Medulla oblongata (tissue), 1 donor: ENCODE results near the gene ZNRF3.
"Not testable (repeated sequence)": the region's sequence is repeated elsewhere in the genome, so short reads cannot be mapped to it uniquely, and the experiment has no call there.

Source experiments
- DNase-seq: peaks from one replicate; pipeline ENCODE4 v3.0.0-alpha.2; 2015; ENCODE audit errors: extremely low spot score

ZNRF3 gene

GRCh38 chr22:29005754-29006153 is 122.4 kb downstream of the ZNRF3 start:
- not testable (repeated sequence) for DNase-seq

GRCh38 chr22:29006346-29006745 is 123.0 kb downstream of the ZNRF3 start:
- no peak for DNase-seq

DNA sequence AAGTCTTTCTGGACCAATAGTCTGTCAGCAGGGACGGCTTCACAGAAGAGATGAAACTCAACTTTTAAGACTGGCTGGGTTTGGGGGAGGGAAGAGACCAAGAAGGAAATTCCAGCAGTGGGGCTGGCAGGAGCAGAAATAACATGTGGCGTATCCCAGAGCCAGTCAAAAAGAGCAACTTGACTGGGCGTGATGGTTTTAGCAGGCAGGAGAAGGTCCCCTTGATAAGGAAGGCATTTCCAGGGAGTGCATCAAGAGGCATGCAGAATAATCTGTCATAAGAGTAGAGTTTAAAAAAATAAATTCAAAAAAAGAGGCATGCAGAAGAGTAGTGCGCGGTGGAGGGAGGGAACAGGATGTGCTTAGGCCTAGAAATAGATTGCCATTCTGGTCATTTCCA is 125.8 kb downstream of the ZNRF3 start:
- no peak for DNase-seq

- peak; percentile 60 for DNase-seq
These were observed 128.1 kb downstream of the ZNRF3 start for GRCh38 chr22:29011240-29012100.

DNA sequence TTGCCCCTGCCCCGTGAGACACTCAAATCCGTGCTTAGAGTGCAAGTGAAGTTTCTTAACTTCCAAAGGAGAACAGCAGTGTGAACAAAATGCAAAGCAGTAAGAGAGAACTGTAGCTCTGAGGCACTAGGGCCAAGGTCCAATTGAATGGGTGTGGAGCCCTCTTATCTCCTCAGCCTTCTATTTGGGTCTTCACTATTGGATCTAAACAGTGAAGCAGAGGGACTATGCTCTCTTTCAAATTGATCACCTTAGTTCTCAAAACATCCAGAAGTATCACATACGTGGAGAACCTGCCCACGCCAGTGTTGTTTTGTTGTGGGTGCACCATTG is 128.7 kb downstream of the ZNRF3 start:
- peak; percentile 31 for DNase-seq

DNA sequence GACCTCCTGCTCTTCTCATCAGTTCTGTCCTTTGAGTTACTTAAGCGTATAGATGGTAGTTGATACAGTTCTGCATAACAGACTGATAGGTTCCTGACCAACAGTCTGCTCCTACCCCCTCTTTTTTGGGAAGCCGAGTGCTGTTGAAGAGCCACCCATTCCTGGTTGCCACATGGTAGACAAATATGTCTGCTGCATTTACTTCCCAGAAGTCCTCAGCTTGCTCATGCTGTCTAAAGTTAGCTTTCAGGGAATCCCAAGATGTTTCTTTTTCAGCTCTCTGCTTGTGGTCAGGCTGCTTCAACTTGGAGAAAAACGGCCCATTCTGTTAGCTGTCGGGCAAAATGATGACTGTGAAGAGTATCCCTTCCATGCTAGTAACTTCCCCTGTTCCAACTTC is 129.6 kb downstream of the ZNRF3 start:
- no peak for DNase-seq

- DNase-seq = no peak
These were observed 130.9 kb downstream of the ZNRF3 start for GRCh38 chr22:29014293-29014692.

DNA sequence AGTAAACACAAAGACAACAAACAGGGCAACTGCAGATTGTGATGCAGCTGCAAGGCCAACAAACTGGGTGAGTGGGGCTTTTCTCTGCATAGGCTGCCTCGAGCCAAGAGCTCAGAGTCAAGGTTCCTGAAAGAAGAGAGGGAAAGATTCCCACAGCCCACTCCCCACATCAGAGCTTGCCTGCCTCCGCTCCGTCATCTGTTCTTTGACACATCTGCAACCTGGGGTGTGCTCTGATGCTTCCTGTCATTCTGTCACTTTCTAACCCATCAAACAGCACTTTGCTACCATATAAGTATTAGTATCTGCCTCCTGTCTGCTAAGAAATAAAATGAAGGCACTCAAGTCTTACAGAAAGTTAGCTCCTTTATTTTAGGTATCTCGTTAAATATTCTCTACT is 131.4 kb downstream of the ZNRF3 start:
- DNase-seq = no peak

DNA sequence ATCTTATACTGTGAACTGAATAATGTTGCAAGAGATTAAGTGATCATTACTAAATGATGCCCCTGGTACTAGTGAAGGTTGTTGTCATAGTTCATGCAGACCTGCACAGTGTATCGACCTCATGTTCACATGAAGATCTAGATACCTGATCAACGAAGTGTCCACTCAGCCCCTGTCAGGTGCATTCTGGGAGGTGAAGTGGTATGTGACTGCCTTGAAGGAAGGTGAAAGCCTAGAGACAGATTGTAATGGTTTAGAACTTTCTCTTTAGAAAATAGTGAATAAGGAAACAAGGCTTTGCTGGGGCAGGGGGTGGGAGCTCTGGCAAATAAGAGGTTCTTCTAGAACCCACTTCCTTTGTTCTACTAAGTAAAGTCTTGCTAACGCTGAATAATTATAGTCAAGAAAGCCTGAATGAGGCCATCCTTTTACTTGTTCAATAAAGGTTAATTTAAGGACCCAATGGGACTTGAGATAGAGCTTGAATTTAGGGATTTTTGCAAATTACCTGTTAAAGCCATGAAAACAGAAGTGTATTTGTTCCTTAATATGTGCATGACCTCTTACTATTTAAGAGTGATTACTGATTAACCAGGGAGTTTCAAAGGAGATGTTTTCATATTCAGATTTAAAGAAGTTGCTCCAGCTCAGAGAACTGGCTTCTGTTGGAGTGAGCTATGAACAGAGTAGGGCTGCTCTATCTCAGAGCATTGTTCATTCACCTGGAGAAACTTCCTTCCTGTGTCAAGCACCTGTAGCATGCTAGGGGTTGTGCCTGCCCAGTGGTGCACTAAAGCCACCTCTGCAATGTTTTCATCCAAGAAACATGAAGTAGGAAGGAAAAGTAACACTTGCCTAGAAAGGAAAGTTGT is 132.9 kb downstream of the ZNRF3 start:
- no peak for DNase-seq

GRCh38 chr22:29018293-29019189 is 135.2 kb downstream of the ZNRF3 start:
- no peak for DNase-seq

DNA sequence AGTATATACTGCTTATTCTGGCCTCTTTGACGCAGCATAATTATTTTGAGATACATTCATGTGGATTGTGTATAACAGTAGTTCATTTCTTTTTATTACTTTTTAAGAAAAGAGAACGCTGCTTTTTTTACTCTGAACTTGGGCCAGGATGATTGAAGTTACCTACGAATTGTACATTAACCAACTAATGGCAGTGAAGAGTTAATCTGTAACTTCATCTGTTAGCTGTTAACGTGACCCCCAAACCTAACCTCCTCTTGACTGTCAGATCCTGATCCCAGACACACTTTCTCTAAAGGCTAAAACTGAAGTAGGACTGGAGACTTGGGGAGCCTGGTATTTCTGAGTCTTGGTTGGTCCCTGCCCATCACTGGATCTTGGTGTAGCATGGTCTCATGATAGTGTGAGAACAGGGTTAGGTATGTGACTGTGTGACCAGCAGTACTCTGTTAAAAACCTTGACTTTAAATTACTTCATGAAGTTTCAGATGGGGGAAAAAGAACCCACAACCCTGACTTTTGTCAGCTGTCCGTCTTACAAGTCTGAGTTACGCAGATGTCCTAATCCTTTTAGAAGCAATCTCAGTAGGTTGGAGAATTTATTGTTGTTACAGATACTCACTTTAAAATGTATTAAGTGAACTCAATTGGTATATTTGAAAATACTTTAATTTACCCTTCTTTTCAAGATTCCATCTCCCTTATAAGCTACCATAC is 138.9 kb downstream of the ZNRF3 start:
- no peak for DNase-seq

- no peak for DNase-seq
These were observed 139.9 kb downstream of the ZNRF3 start for GRCh38 chr22:29023172-29023796.

- DNase-seq = no peak
These were observed 143.2 kb downstream of the ZNRF3 start for GRCh38 chr22:29026579-29026978.

DNA sequence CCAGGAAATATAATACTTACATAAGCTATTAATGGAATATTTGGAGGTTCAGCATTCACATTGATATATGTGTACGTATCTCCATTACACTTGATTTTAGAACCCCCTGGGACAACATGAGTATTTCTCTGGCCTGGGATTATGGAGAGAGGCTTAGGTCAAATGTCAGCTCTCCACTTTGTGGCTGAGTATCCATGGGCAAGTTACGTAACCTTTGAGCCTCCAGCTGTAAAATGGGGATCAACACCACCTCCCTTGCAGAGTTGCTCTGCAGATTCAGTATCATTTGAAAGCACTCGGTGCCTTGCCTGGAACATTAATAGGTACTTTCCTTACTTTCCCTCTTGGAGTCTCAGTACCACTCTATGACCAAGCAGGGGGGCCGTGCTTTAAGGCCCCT is 145.1 kb downstream of the ZNRF3 start:
- no peak for DNase-seq

- DNase-seq = no peak
These were observed 146.0 kb downstream of the ZNRF3 start for GRCh38 chr22:29029202-29030000.

DNA sequence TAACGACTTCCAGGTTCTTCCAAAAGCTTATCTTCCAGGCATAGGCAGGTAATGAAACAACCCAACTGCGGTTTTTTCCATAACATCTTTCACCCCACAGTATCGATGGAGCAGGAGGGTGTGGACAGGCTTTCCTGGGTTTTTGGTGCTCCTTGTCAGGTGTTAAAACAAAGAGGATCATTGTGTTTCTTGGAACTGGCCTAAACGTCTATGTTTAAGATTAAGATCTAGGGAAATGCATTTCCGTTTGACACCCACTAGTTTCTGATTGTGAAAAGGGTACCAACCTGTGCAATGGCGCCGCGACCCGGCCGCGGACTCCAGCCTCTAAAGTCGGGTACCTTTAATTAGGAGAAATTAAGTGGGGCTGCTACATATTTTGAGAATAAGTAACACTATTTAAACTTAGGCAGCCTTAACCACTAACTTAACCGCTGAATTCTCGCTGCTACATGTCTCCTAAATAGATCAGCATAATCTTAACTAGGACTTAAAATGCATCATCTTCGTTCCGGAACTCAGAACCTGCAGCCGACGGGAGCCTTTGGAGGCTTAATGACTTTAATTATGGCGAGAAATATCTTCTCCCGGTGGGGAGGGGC is 146.7 kb downstream of the ZNRF3 start:
- no peak for DNase-seq

DNA sequence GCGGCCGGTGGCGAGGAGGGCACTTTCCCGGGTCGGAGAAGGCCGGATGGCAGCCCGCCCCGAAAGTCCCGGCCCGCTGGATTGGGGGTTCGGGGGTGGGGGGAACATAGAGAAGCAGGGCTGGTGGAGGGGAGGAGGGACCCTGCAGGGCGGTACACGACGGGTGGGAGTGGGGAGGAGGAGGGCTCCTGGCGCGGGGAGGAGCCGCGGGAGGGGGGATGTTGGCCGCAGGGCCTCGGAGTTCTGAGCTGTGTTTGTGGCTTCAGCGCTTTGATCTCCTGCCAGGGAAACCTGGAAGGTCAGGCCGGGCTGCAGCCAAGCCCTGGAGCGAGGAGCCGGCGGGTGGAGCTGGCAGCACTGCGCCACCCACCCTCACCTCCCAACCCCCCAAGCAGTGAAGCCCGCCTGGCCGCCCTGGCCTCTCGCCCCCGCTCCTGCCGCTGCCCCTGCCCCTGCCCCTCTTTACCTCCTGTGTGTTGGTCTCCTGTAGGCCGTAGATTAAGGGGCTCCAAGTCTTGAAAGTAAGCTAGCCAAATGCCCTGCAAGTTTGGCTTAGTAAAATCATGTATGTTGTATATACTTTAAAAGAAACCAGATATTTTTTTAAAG is 147.3 kb downstream of the ZNRF3 start:
- peak; percentile 41 for DNase-seq

GRCh38 chr22:29031227-29032011 is 148.0 kb downstream of the ZNRF3 start:
- peak; percentile 47 for DNase-seq
